Measurements from ENCODE around the gene PGGT1B.

PGGT1B gene

DNA sequence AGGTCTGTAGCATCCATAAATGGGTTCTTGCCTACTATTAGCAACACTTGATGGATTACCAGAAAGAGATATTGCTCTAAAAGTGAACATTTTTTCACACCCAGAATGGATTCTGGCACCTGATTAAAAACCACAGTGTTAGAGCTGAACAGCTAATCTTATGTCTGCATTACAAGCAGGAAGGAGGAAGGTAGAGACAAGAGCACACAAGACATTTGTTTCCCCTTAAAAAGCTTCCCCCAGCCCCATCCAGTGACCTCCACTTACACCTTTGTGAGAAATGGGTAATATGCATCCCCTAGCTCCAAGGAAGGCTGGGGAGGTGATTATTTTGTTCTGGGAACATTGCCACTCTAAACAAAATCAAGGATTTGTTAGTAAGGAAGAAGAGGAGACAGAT lies 80.9 kb downstream of the PGGT1B start:
- DNase-seq (ENCODE audit: low read depth, low spot score): no peak

DNA sequence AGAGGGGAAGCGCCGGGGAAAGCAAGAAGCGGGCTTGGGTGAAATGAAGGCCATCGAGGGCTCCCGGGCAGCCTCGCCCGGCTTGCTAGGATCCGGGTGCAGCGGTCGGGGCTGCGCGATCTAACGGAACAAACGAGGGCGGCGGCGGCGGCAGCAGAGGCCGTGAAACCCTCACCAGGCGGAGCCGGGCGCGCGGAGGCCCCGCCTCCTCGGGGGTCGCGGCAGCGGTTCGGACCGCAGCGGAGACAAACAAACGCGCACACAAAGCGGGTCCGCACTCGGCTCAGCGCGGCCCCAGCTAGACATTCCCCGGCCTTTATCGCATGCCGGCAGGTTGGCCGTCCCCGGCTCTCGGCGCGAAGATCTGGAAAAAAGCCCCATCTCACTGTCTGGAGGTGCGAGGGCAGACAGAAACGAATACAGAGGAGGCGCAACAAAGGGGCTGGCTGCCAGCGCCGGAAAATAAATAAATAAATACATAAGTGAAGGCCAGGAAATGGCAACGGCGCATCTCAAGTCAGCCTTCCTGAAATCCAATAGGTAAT lies 82.4 kb downstream of the PGGT1B start:
- no peak for DNase-seq (ENCODE audit: low read depth, low spot score)

DNA sequence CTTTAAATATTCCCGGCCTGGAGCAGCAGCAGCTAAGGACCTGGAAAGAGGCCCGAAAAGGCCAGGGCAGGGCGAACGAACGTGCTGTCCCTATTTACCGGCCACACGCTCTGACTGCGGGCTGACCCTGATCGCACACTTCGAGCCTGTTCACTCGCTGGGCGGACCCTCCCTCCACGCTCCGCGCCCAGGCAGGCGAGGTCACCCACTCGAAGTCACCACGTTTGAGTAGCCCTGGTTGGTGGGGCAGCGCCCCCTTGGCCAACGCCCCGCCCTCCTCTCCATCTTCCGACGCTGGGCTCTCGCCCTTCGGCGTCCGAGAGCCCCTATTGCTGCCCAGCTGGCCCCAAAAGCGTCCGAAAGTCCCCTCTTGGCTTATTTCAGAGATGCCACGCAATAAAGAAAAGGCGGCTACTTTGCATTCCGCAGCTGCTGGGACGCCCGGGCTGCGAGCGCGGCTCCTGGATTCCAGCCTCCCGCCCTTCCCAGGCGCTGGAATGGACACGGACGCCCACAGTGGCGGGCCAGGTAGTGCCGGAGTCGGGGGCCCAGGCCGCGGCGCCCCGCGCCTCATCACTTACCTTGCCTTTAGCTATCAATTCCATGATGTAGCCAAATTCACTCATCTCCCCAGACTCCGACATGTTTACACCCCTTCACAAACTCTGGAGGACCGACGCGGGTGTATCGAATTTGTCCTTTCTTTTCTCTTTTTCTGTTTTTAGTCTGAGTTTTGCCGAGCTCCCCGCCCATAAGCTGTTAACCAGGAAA lies 83.1 kb downstream of the PGGT1B start:
- no peak for DNase-seq (ENCODE audit: low read depth, low spot score)

DNA sequence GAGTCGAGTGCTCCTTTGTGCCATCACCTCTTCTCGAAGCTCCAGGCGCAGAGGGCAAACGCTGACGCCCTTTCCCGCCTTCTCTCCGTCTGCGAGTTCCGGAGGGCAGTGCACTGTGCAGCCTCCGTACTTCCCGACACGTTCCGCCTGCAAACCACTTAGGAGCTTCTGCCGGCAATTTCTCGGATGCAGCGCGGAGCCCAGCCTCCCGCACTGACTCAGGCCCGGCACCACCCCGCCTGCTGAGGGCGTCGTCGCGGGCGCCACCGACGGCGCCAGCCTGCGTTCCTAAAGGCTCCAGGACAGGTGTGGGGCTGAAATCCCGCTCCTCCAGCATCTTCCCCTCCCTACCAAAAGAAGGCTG lies 83.7 kb downstream of the PGGT1B start:
- DNase-seq (ENCODE audit: low read depth, low spot score): no peak

DNA sequence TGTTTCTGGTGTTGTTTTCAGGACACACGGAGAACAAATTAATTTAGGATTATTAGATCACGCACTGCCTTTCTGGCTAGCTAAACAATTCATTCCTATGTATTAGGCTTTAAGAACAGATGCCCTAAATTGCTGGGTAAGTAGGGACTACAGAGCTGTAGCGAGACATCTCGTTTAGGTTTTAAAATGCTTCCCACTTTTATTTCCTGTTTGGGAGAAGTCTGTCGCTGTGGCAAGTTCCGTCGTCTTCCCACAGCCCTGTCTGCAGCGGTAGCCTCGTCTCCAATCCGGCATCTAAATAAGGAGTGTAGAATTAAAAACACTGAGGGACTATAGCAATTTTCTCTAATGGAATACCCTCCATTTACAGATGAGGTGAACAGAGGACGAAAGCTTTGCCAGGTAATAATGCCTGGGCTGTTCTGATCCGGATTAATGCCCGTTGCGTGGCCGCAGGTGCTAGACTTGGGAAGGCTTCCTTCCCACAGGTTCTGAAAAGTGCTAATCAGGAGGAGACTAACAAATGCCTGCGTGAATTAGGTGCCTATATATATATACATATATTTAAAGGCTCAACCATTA lies 91.7 kb downstream of the PGGT1B start:
- DNase-seq (ENCODE audit: low read depth, low spot score): no peak

DNA sequence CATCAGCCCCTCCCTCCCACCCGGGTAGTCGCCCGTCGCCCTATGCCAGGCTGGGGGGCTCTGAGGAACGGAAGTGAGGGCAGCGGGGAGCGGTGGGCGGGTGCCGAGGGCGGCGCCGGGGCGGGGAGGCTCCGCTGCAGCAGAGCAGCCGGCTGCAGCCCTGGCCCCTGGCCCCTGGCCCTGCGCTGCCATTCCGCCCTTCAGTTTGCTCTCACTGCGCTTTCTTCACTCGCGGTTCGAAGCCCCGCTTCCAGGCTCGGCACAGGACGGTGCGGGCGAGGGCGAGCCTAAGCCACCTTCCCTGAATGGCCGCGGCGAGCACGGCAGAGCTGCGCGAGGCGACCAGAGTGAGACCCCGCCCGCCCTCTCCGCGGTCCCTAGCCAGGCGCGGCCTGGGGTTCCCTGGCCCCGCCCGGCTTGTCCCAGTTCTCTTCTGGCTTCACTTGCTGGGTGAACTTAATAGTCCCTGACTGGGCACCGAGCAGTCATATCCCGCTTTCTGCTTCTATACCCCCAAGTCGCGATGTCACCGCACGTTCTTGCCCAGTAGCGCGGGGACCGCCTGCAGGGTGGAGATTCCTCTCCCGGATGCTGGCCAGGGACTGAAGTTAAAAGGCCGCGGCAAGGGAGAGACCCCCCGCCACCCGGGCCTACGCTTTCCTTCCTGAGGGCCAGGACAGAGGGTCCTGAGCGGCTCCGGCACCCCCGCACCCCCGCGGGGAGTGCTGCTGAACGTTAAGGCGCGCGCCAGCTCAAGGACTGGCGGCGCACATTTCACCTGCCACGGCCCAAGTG lies 92.3 kb downstream of the PGGT1B start:
- no peak for DNase-seq (ENCODE audit: low read depth, low spot score)

DNA sequence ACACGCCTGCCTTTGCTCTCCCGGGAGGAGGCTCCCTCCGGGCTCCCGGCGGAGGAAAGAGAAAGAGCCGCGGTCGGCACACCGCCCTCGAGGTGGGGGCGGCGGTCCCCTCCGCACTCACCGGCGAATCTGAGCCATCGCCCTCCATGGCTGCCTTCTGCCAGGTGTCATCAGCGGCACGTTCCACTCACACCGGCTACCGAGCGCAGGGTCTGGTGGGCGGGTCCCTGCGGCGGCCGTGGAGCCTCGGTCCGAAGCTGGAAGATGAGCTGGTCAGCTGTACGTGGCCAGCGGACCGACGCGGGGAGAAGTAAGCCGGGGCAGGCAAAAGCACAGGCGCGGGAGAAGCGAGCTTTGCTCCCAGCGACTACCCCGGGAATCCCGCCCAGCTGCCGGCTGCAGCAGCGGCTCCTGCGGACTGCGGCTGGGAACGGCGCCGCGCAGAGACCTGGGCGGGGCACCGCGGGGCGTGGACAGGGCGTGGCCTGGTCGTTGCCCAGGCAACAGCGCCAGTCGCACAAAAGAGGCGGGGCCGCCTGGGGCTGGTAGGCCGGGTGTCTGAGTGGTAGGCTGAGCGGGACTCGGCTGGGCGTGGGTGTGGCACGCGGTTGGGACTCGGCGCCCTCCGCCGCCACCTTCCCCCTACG lies 93.1 kb downstream of the PGGT1B start, which contains the start of gene TRIM36:
Gene TRIM36, minus strand, starts transcription at position 422 of the 647 bp plus-strand sequence. Its CDS starts 274 bp downstream, at position 148.
- DNase-seq (ENCODE audit: low read depth, low spot score): peak; percentile 78

DNA sequence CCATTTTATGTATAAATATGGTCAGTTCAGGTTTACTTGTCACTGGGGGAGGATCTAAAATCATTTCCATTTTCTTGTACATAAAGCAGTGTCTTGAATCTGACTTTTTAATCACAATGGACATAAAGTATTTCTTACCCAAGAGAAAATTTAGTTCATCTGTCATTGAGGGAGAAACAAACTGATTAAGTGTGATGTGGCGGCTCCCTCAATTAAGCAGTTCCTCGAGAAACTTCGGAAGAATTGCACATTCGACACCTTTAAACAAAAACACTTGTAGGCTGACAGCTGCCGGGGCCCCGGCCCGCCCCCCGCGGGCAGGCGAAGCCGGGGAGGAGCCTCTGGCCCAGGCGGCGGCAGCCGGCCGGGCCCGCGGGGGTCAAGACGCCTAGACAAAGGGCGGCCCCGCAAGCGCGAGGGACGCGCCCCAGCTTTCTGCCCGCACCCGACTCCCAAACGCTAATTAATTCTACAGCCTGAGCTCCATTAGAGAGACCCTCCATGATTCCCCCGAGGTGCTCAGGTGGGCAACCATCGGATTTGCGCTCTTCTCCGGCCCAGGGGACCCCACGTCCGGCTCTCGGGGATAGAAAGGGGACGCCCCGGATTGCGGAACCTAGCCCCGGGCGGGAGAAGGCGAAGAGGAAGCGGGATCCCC lies 93.7 kb downstream of the PGGT1B start:
- DNase-seq (ENCODE audit: low read depth, low spot score): no peak

DNA sequence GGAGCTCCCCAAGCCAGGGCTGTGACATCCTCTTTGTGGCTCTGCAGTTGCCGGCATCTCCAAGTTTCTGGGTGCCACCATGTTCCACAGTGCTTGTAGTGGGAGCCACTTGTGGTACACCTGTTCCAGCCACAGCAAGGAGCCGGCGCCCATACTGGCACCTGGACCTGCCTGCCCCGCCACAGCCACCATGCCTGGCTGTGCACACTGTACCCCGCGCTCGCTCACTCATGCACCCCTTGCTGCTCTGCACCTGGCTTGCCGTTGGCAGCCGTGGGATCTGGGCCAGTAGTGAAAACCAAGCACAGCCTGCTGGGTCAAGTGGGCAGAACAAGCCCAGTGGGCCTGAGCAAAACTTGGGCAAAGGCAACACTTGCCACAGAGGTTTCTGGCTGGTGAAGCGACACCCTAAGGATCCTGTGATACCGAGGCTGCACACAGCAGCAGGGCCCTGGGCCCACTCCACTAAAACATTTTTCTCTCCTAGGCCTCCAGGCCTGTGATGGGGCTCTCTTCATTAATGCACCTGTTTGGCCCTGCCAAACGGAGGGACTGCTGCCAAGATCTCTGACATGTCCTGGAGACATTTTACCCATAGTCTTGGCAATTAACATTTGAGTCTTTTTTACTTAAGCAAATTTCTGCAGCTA lies 95.8 kb downstream of the PGGT1B start:
- DNase-seq (ENCODE audit: low read depth, low spot score): no peak

DNA sequence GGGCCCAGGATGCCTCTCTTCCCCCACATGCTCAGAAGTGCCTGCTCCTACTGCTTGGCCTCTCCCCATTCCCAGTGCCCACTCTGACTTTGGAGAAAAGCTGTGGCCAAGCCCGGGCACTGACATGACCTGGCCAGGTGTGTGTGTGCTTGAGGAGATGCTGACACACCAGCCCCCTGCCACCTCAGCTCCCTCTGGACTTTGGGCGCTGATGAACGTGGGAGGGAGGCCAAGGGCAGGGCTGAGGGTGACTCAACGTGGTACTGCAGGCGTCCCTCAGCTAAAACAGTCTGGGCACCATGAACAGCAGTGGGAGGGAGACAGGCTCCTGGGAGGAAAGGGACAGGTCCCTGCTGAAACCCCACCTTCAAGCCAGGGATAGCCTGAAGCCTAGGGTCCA lies 96.9 kb downstream of the PGGT1B start:
- DNase-seq (ENCODE audit: low read depth, low spot score): no peak

DNA sequence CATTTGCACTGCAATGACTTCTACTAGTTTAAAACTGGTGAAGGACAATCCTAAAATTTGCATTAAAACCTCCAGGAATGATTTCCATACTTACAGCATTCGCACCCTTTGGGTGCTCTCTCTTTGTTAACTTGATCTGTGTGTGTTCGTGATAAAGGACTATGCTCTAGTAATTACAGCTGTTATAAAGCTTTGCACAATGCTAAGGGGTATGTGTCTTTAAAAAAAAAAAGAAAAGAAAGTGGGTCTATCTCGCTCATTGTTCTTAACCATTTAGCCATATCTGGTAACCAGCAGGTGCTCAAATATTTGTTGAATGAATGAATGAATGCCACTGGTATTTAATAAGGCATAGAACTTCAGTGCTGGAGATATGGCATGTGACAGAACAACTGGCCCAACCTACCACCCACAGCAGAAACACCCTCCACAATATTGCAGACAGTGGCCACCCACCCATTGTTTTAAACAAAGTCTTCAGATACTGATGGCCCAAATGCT lies 101.7 kb downstream of the PGGT1B start:
- DNase-seq (ENCODE audit: low read depth, low spot score): no peak
